ENCODE results near the gene APOL3.
"Not testable (repeated sequence)": the region's sequence is repeated elsewhere in the genome, so short reads cannot be mapped to it uniquely, and the experiment has no call there.

Gene APOL3, protein sequence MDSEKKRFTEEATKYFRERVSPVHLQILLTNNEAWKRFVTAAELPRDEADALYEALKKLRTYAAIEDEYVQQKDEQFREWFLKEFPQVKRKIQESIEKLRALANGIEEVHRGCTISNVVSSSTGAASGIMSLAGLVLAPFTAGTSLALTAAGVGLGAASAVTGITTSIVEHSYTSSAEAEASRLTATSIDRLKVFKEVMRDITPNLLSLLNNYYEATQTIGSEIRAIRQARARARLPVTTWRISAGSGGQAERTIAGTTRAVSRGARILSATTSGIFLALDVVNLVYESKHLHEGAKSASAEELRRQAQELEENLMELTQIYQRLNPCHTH

DNA sequence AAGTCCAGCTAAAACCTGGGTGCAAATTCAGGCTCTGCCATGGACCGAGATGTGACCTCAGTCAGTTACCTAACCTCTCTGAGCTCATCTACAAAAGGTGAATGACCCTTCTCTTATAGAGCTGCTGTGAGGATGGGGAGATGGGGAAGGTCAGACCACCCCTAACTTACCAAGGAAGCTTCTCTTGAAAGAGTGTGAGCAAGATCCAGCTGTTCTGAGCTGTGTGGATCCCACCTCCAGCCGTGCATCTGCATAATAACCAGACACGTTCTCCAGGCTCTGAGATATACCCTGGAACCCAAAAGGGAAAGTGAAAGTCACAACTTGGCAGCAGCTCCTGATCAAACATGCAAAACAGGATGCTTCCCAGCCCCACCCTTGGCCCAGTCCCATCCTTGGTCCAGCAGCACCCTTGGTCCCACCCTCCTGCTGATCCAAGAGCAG lies at the start of gene APOL3:
APOL3 (minus strand) TSS at position 257 of the 444 bp plus-strand sequence. CDS start 11,700 bp downstream, outside the sequence.
- in situ Hi-C loops (cut with MboI; ENCODE audit: low sequenced_read_pairs) = no loop called here

DNA sequence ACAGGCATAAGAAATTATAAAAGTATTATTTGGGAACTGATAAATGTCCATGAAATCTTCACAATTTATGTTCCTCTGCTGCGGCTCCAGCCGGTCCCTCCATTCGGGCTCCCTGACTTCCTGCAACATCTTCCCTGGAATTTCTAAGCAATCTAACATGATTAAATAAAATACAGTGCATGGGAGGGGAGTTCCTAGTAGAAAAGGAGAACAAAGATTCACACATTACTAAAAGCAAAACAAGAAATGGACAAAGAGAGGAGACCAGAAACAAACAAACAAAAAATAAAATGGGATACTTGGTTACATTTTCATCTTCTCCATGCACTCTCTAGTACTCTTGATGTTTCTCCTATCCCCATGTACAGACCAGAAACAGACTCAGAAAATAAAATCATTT lies 49.7 kb upstream of the APOL3 start:
- in situ Hi-C loops (cut with MboI; ENCODE audit: low sequenced_read_pairs) = no loop called here

DNA sequence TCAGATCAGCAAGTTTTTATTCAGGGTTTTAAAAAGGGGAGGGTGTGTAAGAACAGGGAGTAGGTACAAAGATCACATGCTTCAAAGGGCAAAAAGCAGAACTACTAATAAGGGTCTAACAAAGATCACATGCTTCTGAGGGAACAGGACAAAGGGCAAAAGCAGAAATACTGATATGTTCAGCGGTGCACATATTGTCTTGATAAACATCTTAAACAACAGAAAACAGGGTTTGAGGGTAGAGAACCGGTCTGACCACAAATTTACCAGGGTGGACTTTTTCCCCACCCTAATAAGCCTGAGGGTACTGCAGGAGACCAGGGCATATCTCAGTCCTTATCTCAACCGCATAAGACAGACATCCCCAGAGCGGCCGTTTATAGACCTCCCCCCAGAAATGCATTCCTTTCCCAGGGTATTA lies 48.9 kb upstream of the APOL3 start:
- in situ Hi-C loops (cut with MboI; ENCODE audit: low sequenced_read_pairs) = not testable (repeated sequence)

DNA sequence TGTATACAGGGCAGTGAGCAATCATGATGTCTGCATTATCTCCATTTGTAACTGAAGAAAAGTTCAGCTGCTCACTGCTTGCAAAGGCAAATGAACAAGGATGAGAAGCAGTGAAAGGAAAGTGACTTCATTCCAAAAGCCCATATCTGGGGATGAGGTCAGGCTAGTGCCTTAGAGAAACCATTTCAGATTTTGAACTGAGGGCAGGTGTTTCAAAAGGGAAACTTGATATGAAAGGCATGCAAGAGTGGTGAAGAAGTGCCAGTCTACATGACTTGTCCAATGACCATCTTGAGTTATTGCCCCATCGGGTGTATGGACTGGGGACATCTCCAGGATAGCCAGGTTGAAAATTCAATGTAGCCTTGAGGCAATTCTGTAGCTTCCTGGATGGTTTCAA lies 48.4 kb upstream of the APOL3 start:
- in situ Hi-C loops (cut with MboI; ENCODE audit: low sequenced_read_pairs) = no loop called here

DNA sequence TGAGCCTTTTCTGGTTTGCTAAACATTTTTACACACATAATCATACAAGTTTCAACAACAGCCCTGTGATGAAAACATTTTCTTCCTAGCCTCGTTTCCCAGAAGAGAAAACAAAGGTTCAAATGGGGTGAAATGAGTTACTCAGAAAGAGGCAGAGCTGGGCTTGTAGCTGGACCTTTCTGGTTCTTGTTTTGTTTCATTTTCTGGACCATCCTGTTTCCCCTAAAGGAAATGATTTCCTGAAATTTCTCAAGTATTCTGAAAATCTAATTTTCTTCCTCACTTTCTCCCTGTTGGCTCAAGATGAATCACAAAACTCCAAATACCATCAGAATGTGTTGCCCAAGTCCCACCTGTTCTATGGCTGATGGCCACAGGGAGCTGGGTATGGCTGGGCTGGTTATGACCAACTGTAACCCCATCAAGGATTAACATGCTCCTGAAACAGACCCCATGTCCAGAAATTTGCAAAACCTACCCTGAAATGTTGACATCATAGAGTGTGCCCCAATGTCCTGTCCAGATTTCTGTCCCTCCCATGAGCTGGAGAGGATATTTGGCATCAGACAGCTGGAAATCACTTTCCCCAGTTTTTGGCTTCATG lies 47.7 kb upstream of the APOL3 start:
- in situ Hi-C loops (cut with MboI; ENCODE audit: low sequenced_read_pairs) = no loop called here

DNA sequence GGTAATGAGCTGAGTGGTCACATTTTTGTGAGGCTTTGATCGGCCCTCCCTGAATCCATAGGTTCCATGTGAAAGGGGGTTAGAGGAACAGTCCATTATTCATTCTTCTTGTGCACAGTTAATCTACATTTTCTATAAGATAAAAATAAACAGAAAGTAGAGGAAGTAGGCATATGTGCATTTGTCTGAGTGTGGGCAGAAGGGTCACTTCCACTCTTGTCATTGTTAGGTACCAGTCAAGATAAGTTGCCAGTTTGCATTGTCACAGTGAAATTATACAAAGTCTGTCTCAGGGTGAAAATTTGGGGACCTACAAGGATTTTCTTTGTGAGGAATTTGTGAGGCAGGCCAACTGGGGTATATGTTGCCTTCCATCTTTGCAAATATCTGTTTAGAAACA lies 45.7 kb upstream of the APOL3 start:
- in situ Hi-C loops (cut with MboI; ENCODE audit: low sequenced_read_pairs) = no loop called here

DNA sequence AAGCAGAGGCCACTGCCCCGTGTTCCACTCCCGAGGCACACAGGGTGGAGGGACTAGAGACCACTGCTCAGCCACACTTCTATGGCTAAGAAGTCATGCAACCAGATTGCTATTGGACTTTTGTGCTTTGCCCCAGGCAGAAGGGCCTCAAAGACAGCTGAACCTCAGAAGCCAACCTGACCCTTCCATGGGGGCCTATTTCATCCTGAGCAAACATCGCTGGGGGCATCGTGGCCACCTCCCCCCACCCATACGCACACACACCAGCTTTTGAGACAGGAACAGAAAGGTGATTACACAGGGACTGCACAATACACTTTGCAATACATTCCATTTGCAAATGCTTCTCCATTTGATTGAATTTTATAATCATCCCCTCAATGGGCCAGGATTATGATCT lies 45.0 kb upstream of the APOL3 start:
- in situ Hi-C loops (cut with MboI; ENCODE audit: low sequenced_read_pairs) = not testable (repeated sequence)

DNA sequence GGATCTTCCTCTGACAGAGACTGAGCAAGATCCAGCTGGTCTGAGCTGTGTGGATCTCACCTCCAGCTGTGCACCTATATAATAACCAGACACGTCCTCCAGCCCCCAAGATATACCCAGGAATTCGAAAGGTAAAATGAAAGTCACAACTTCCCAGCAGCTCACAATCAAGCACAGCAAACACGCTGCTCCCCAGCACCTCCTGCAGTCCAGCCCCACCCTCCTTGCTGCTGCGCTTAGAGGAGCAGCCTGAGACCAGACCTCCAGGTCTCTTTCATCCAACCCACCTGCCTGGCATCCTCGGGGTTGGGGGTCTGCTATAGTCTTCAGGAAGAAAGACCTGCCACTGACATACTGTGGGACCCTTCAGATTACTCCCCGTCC lies 44.1 kb upstream of the APOL3 start:
- in situ Hi-C loops (cut with MboI; ENCODE audit: low sequenced_read_pairs) = no loop called here

DNA sequence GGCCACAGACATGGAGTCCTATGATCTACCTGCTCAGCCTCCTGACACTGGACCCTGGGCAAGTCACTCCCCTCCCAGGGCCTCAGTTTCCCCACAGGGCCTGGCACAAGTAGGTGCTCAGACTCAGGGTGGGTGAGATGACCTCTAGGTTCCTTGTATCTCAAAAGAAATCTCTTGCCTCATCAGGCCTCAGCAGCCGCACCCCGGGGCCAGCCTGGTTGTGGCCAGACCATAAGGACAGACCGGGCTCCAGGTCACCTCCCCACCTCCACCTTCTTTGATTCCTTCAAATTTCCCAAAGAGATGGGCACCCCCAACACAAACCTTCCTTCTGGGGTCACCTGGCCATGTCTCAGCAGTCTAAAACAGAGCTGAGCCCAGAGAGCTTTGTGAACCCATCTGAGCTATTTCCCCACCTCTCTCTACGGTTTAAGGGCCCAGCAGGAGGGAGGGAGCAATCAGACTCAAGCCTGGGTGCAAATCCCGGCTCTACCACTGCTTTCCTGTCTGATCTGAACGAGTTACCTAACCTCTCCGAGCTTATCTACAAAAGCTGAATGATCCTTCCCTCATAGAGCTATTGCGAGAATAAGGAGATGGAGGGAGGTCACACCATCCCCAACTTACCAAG lies 43.6 kb upstream of the APOL3 start:
- in situ Hi-C loops (cut with MboI; ENCODE audit: low sequenced_read_pairs) = no loop called here

DNA sequence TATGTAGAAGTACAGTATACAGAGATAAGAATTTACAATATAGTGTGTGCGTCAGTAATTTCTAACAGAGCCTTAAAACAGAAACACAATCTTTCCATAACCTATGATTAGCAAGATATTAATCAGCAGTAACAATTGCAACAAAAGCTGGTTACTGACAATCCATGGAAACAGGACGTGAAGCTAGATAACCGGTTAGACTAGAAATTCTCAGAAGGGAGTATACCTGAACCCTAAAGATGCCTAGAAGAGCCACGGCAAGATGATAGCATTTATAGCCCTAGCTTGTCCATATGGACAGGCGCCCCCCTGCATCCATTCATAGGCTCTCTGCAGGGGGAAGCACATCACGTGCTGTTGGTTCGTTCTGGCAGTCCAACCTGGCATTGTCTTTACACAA lies 42.9 kb upstream of the APOL3 start:
- in situ Hi-C loops (cut with MboI; ENCODE audit: low sequenced_read_pairs) = not testable (repeated sequence)

DNA sequence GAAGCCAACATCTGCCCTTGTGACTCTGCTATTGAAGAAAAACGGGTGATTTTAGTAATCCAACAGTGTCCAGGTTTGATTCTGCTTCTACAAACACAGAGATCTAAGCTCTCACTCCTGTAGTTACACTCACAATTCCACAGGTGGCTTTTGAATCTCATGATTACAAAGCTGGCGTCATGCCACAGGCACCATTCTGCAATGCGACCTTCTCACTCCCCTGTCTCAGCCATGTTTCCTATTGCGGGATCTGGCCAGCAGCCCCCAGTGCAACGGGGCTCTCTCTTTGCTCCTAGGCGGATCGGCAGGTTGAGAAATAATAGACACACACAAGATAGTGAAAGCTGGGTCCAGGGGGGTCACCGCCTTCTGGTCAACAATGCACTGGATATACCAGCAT lies 42.4 kb upstream of the APOL3 start:
- in situ Hi-C loops (cut with MboI; ENCODE audit: low sequenced_read_pairs) = not testable (repeated sequence)

DNA sequence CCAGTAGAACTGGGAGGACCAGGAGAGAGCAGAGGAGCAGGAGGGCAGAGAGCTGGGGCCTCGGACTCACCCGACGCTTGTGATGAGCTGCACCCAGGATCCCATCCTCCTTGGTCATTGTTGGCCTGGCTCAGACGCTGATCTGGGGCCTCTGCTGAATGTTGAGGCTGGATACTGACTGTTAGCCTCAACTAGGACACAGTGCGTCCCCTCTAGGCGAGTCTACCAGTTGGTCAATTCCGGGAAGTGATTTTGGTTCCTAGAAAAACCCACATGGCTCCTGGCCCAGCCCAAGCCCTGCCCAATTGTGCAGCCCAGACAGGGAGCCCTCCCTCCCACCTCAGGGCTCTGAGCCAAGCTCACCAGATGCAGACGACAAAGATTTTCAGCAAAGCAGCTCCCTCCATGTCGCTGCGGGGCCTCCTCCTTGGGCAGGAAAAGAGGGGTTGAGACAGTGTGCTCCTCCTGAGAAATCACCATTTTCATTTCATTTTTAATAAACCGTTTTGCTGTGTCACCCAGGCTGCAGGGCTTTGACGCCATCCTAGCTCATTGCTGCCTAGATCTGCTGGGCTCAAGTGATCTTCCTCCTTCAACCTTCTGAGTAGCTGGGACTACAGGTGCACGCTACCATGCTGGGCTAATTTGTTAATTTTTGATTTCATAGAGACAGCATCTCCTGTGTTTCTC lies 41.2 kb upstream of the APOL3 start, which contains the start of gene APOL4:
APOL4 (minus strand) TSS at position 180 of the 690 bp plus-strand sequence; CDS start at position 105, 75 bp downstream.
- in situ Hi-C loops (cut with MboI; ENCODE audit: low sequenced_read_pairs) = no loop called here

DNA sequence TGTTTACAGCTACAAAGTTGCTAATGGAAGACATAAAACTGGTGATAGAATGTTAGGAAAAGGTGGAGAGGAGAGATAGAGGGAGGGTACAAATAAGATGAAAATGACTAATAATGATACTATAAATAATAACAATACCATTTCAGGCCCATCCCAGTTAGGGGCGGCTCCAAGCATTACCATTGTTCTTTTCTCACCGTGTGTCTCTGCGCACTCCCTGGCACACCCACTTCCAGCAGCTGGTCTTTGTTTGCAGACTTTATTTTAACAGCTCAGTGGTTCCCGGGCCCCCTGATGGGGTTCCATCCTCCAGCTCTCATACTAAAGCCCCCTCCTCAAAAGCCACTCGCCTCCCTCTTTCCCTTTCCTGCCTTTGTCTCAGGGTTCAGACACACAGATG lies 40.5 kb upstream of the APOL3 start:
- in situ Hi-C loops (cut with MboI; ENCODE audit: low sequenced_read_pairs) = not testable (repeated sequence)

DNA sequence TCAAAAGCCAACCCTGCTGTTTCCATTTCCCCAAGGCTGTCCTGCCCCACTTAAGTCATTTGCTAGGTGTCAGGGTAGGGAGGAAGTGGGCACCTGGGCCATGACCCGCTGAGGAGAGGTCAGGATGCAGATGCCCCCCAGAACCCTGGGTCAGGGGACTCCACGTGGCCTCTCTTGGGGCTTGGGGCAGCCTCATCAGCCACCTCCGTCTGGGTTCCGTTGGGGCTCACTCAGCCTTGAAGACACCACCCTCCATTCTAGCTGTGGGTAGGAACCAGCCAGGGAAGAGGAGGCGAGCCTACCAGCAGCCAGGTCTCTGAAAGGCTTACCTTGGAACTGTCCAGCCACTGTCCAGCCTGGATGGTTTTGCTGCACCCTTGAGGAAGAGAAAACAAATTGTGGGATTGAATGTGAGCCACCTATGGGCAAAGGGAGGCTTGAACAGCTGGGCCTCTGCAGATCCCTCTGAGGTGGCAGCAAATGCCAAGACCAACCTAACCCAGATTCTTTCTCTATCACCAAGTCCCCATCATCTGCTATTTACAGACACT lies 38.5 kb upstream of the APOL3 start:
- in situ Hi-C loops (cut with MboI; ENCODE audit: low sequenced_read_pairs) = no loop called here

DNA sequence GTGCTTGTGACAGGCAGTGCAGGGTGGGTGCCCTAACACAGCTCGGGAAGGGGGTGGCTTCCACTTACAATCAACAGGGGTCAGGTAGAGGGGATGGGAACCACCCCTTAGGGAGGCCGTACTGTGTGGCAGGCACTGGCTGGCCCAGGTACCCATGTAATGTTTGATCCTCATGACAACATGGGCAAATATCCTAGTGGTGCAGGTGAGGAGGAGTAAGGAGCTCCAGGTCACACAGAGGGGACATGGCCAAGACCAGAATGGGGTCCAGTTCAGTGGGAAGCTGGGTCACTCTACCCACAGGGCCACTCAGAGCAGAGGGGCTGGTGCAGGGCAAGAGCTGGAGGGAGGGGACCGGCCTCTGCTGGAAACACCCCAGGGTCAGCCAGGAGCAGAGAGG lies 38.0 kb upstream of the APOL3 start:
- in situ Hi-C loops (cut with MboI; ENCODE audit: low sequenced_read_pairs) = no loop called here

DNA sequence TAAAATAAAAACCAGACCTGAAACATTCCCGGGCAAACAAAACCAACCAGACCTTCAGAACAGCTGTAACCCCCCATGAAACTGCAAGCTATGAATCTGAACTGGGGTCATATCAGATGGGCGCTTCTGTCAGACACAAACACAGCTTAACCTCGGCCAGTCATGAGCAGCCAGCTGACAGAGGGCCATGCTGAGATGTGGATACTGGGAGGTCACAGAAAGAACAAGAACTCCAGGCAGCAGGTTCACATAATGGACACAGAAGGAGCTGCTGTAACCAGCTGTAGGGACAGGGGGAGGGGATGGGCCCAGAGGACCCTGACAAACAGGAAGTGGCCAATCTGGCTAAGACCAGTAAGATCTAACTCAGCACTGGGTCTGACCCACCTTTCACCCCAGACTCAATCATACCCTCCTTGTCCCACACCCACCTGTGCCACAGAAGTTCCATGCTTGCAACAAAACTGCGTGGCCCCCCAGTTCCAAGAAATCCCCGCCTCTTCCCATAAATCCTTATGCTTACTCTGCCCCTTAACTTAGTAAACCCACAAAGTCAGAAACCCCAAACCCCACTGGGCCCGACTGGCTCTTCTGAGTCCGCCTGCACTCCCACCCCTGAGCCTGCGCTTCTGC lies 37.1 kb upstream of the APOL3 start:
- in situ Hi-C loops (cut with MboI; ENCODE audit: low sequenced_read_pairs) = no loop called here

DNA sequence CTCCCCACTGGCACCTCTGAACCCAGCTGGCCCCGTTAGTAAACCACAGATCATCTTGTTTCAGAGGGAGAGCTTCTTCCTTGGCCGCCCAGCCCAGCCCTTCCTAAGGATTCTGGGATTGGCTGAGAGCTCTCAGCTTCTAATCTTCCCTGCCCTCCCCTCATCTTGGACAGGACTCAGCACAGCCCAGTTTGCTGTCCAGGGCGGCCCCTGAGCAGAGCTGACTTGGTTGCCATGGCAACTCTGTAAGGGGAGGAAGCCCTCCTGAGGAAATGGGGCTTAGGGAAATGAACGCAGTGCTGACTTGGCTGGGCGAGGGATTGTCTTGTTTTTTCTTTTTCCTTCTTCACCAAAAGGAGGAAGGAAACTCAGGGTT lies 36.5 kb upstream of the APOL3 start:
- in situ Hi-C loops (cut with MboI; ENCODE audit: low sequenced_read_pairs) = no loop called here

DNA sequence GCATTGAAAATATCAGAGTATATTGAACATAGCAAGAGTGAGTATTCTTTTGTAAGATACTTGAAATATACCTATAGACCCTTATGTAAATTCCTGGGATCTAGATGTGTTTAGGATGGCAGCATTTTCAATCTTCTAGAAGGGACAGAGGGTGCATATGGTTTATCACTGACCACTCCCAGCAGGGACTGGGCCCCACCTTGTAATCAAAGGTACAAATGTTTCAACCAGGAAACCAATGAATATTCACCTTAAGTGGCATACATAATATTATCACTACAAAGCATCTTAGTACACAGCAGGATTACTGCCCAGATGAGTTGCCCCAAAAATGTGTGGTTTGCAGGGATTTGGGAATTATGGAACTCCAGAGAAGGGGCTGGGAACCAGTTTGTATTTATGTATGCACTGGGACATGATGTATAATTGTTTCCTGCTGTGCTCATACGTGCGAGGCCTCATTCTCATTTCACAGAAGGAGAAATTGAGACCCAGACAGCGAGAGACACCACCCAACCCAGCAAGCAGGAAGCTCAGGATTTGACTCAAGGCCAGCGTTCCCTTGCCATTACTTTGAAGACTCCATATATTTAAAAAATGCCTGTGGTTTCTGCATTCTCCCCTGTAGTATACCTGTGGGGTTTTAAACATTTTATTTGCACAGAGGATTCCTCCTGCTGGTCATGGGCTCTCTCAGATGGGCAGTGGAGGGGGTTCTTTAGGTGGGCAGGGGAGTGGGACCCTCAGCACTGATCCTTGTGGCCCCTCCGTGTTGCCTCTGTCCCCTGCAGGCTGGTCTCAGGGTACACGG lies 35.9 kb upstream of the APOL3 start:
- in situ Hi-C loops (cut with MboI; ENCODE audit: low sequenced_read_pairs) = no loop called here

DNA sequence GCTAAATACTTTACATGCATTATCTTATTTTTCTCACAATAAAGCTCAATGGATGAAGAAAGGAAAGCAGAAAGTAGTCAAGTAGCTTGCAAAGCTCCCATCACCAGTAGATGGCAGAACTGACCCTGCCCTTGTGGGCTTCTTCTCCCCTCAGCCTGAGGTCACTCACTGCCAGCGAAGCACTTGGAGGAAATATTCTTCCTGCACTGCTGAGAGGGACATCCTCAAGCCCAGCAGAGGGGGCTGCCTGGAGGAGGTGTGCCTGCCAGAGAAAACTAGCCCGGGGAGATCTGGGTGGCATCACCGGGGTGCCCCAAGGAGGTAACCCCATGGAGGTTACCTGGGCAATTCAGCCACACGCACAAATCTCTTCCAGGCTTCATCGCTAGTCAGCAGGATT lies 34.4 kb upstream of the APOL3 start:
- in situ Hi-C loops (cut with MboI; ENCODE audit: low sequenced_read_pairs) = no loop called here

DNA sequence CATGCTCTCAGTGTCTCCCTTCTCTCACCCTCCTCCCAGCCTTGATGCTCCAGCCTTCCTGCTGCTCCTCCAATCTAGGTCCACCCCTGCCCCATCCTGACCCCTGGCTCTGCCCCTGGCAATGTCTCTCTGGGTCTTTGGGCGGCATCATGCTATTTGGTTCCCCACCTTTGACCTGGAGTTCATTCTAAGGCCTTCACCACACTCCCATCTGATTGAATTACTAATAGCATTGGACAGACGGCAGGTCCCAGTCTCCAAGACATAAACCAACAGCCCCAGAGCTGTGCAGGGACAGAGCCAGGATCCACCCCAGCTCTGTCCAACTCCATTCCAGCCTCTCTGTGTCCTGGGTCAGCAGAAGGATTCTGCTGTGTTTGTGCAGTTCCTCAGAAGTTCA lies 33.8 kb upstream of the APOL3 start:
- in situ Hi-C loops (cut with MboI; ENCODE audit: low sequenced_read_pairs) = no loop called here

Measured in hTERT RPE-1 (cell line).